22Rv1 (cell line): Measurements from ENCODE around the gene ZBTB40.

Experiments used
- ZFX ChIP-seq: fragments of 450-650 bp; IDR thresholded peaks from 2 replicates; pipeline ENCODE4 v1.6.1; 2017; ENCODE audit warnings: antibody characterized with exemption, borderline replicate concordance
- TF ChIP-seq, protein P1 (sequence below): fragments of 450-650 bp; IDR thresholded peaks from 2 replicates; pipeline ENCODE4 v1.5.1; 2017; ENCODE audit warnings: mild to moderate bottlenecking

DNA sequence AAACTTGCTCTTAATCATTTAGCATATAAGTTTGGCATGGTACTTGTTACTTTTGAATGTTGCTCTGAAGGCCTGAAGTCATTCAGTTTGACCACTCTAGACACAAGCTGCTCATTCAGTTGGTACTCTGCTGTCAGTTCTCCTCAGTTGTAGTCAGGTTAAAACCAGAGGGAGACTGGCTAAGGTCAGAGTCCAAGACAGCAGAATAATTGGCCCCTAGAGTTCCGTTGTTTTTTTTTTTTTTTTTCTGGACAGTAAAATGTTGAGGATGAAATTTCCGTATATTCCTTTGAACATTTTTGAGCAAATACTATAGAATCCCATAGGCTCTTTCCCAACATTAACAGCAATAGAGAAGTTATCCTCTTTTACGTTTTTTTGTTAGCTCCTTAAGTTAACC is 9.4 kb downstream of the ZBTB40 start:
- TF ChIP-seq, protein P1, sequence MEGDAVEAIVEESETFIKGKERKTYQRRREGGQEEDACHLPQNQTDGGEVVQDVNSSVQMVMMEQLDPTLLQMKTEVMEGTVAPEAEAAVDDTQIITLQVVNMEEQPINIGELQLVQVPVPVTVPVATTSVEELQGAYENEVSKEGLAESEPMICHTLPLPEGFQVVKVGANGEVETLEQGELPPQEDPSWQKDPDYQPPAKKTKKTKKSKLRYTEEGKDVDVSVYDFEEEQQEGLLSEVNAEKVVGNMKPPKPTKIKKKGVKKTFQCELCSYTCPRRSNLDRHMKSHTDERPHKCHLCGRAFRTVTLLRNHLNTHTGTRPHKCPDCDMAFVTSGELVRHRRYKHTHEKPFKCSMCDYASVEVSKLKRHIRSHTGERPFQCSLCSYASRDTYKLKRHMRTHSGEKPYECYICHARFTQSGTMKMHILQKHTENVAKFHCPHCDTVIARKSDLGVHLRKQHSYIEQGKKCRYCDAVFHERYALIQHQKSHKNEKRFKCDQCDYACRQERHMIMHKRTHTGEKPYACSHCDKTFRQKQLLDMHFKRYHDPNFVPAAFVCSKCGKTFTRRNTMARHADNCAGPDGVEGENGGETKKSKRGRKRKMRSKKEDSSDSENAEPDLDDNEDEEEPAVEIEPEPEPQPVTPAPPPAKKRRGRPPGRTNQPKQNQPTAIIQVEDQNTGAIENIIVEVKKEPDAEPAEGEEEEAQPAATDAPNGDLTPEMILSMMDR: no peak
- no peak for TF ChIP-seq ZFX
